Osteocyte (in vitro differentiated cells): ENCODE data around the gene RAD51B. TPM values are rescaled to one million over a fixed set of nuclear protein-coding genes. Genes with fewer than 3 reads are reported as not detected.
A peak's percentile ranks its signal among the peaks of the same experiment; 100 is the strongest.

Experiments used
- DNase-seq: peaks from one replicate; pipeline ENCODE4 v3.0.0; 2021; ENCODE audit warnings: mixed read lengths; ENCODE audit not compliant: unreplicated experiment; ENCODE audit errors: extremely low spot score
- H3K27ac Mint-ChIP-seq: one replicate; pipeline ENCODE4 v1.8.0; 2021; ENCODE audit warnings: mild to moderate bottlenecking, mixed read lengths; ENCODE audit not compliant: unreplicated experiment
- H3K27me3 Mint-ChIP-seq: one replicate; pipeline ENCODE4 v1.8.0; 2021; ENCODE audit warnings: mixed read lengths; ENCODE audit not compliant: unreplicated experiment
- H3K36me3 Mint-ChIP-seq: one replicate; pipeline ENCODE4 v1.8.0; 2021; ENCODE audit warnings: mixed read lengths; ENCODE audit not compliant: unreplicated experiment
- H3K4me1 Mint-ChIP-seq: one replicate; pipeline ENCODE4 v1.8.0; 2021; ENCODE audit warnings: mixed read lengths; ENCODE audit not compliant: unreplicated experiment
- H3K4me3 Mint-ChIP-seq: one replicate; pipeline ENCODE4 v1.8.0; 2021; ENCODE audit warnings: mild to moderate bottlenecking, moderate library complexity, mixed read lengths; ENCODE audit not compliant: unreplicated experiment
- H3K9me3 Mint-ChIP-seq: one replicate; pipeline ENCODE4 v1.8.0; 2021; ENCODE audit warnings: mixed read lengths; ENCODE audit not compliant: unreplicated experiment
- total RNA-seq: library from RNA; stranded (reverse); gene quantifications from 2 replicates; pipeline ENCODE4 v1.2.1, GENCODE V29; 2021
- TF ChIP-seq, protein P1 (sequence below): fragments of 200-600 bp; sonication (generic); IDR thresholded peaks from 2 replicates; pipeline ENCODE4 v1.5.0; 2021; ENCODE audit warnings: antibody characterized with exemption, mild to moderate bottlenecking, moderate library complexity

The RAD51B gene
- total RNA-seq, 1 donor from 2014 or later = 12.7 TPM

DNA sequence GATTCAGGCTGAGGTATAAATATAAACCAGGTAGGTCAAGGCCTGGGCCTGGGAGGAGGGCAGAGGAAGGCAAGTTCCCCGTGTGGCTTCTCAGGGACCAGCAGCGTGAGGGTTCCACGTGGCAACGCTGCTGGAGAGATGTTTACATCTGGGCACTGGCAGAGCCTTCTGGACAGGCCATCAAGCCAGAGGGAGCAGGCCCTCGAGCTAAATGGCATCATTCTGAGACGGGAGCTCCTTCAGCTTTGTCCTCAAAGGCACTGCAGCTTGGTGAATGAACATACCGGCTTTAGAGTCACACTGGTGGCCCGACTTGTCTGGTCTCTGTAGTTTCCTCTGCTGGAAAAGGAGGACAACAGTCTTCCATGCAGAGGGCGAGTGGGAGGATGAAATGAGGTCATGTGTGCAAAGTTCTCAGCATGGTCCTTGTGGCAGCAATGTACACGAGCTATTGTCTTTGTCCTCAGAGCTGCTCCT lies 742.0 kb downstream of the RAD51B start:
- H3K9me3 Mint-ChIP-seq = no peaks in the 10 kb centered on the region
- no peak overlapping the region for H3K4me3 Mint-ChIP-seq
- H3K4me1 Mint-ChIP-seq = peaks cover 47% of the 10 kb centered on the region
- no peaks in the 10 kb centered on the region for H3K36me3 Mint-ChIP-seq
- TF ChIP-seq, protein P1, sequence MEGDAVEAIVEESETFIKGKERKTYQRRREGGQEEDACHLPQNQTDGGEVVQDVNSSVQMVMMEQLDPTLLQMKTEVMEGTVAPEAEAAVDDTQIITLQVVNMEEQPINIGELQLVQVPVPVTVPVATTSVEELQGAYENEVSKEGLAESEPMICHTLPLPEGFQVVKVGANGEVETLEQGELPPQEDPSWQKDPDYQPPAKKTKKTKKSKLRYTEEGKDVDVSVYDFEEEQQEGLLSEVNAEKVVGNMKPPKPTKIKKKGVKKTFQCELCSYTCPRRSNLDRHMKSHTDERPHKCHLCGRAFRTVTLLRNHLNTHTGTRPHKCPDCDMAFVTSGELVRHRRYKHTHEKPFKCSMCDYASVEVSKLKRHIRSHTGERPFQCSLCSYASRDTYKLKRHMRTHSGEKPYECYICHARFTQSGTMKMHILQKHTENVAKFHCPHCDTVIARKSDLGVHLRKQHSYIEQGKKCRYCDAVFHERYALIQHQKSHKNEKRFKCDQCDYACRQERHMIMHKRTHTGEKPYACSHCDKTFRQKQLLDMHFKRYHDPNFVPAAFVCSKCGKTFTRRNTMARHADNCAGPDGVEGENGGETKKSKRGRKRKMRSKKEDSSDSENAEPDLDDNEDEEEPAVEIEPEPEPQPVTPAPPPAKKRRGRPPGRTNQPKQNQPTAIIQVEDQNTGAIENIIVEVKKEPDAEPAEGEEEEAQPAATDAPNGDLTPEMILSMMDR = no peak
- H3K27me3 Mint-ChIP-seq = no peaks in the 10 kb centered on the region
- DNase-seq = no peak
- H3K27ac Mint-ChIP-seq = no peak overlapping the region

DNA sequence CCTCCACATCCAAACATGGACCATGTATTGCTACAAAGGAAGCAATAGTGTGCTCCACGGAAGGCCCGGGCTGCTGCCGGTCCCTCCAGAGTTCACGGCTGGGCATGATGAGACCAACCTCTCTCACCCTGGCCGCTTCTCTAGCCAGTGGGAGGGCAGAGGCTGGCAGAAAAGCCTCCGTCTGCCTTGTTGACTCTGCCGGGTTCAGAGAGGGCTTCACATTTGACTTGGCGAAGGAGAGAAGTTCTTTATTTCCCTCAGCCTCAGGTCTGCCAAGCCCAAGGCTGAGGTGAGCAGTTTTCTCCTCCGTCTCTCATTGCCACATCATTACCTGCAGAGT lies 743.3 kb downstream of the RAD51B start:
- H3K27ac Mint-ChIP-seq = peak overlapping the region; percentile 84

DNA sequence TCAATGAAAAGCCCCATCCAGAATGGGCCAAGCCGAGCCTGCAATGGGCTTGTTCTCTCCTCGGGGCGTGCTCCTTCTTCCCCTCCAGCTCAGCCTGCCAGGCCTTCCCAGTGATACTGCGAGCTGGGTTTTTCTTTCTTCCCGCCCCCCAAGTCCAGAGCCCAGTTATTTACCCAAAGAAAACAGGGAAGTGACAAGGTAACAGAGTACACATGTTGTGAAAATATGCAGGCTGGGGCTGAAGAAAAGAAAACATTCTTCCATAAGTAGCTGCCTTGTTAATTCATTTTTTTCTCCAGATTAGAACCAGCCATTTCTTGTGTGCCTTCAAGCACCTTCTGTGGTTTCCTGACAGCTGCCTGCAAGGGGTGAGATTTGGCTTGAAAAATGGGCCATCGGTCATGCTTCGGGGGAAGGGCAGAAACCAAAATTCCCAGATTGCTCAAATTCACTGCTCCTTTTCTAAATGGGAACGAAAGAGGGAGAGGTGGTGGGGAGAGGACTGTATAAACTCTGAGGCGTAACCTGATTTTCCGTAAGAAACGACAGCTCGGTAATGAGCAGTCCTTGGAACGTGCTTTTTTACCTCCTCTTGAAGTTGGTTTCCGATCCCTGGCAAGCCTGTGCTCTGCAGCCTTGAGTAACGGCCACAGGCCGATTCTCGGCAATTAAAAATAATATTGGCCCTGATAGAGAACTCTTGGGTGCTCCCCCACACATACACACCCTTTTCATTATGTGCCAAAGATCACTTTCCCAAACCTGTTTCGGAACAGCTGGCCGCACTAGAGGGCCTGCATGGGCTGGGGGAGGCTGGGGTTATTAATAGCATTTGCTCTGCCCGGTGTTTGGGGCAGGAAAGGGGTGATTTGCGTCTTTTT lies 743.9 kb downstream of the RAD51B start:
- no peaks in the 10 kb centered on the region for H3K27me3 Mint-ChIP-seq
- peak overlapping the region; percentile 84 for H3K27ac Mint-ChIP-seq
- no peak overlapping the region for H3K4me3 Mint-ChIP-seq
- no peaks in the 10 kb centered on the region for H3K9me3 Mint-ChIP-seq
- TF ChIP-seq, protein P1 = no peak
- H3K4me1 Mint-ChIP-seq = peaks cover 47% of the 10 kb centered on the region
- no peak for DNase-seq
- H3K36me3 Mint-ChIP-seq = no peaks in the 10 kb centered on the region

More for the DNA sequence above, 743.3 kb downstream of the RAD51B start:
- Mint-ChIP-seq H3K36me3 (no peaks in the 10 kb centered on the region), H3K27me3 (no peaks in the 10 kb centered on the region), H3K9me3 (no peaks in the 10 kb centered on the region), H3K4me1 (peaks cover 47% of the 10 kb centered on the region), H3K4me3 (no peak overlapping the region)
- DNase-seq = no peak
- TF ChIP-seq, protein P1 = no peak

DNA sequence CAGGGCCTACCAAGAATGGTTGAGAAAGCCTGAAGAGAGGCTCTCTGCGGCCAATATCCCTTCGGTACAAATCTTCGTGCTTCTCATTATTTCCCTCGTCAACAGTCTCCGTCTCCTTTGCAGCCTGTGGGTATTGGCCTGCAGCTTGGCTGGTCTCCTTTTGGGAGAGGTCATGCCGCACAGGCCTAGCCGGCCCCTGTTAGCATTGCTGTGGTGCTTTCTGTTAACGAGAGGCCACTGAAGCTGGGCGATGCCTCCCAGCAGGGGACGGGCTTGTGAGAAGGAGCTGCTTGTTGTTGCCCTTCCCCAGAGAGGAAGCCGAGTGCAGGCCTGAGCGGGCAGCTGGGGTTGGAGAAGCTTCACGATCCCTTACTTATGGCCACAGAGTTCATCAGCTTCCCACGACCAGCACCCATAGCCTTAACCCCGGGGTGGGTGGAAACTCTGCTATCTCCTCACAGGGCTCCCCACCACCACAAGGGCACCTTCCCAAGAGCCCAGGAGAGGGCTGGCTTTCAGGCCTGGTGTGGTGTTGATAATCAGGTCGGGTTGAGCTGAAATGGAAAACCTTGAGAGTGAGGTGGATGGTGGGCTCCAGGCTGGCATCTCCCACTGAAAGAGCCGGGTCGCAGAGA lies 744.7 kb downstream of the RAD51B start:
- no peaks in the 10 kb centered on the region for H3K9me3 Mint-ChIP-seq
- no peak overlapping the region for H3K4me3 Mint-ChIP-seq
- H3K36me3 Mint-ChIP-seq = no peaks in the 10 kb centered on the region
- H3K27ac Mint-ChIP-seq = peak overlapping the region; percentile 84
- no peaks in the 10 kb centered on the region for H3K27me3 Mint-ChIP-seq
- DNase-seq = no peak
- TF ChIP-seq, protein P1 = no peak
- peaks cover 53% of the 10 kb centered on the region for H3K4me1 Mint-ChIP-seq
